AG20443 (cell line): ENCODE data around the gene ERP44.
"Not testable (repeated sequence)": the region's sequence is repeated elsewhere in the genome, so short reads cannot be mapped to it uniquely, and the experiment has no call there.

ENCODE experiments used
- DNase-seq: peaks from one replicate; pipeline ENCODE4 v3.0.0; 2012; ENCODE audit warnings: low spot score, mixed read lengths

ERP44 gene

GRCh38 chr9:100100146-100100667, 1.4 kb upstream of the ERP44 start:
- no peak for DNase-seq

- no peak for DNase-seq
Measured at GRCh38 chr9:100099722-100100042, 882 bp upstream of the ERP44 start.

GRCh38 chr9:100098046-100098886, 534 bp downstream of the ERP44 start:
- DNase-seq: peak; percentile 62

- DNase-seq: no peak
Measured at GRCh38 chr9:100096378-100096916, 2.4 kb downstream of the ERP44 start.

GRCh38 chr9:100094411-100094810, 4.4 kb downstream of the ERP44 start:
- DNase-seq: not testable (repeated sequence)

- no peak for DNase-seq
Measured at GRCh38 chr9:100092066-100092465, 6.7 kb downstream of the ERP44 start.

- no peak for DNase-seq
Measured at GRCh38 chr9:100091650-100092049, 7.2 kb downstream of the ERP44 start.

GRCh38 chr9:100090880-100091279, 7.9 kb downstream of the ERP44 start:
- no peak for DNase-seq

- no peak for DNase-seq
Measured at GRCh38 chr9:100088202-100088601, 10.6 kb downstream of the ERP44 start.

- DNase-seq: no peak
Measured at GRCh38 chr9:100087218-100087617, 11.6 kb downstream of the ERP44 start.

GRCh38 chr9:100086097-100086635, 12.6 kb downstream of the ERP44 start:
- no peak for DNase-seq

GRCh38 chr9:100084734-100085133, 14.1 kb downstream of the ERP44 start:
- DNase-seq: no peak

- no peak for DNase-seq
Measured at GRCh38 chr9:100084128-100084453, 14.7 kb downstream of the ERP44 start.

GRCh38 chr9:100083448-100084127, 15.2 kb downstream of the ERP44 start:
- DNase-seq: no peak

- peak; percentile 41 for DNase-seq
Measured at GRCh38 chr9:100082782-100083181, 16.0 kb downstream of the ERP44 start.

GRCh38 chr9:100076256-100076655, 22.5 kb downstream of the ERP44 start:
- DNase-seq: not testable (repeated sequence)

- DNase-seq: no peak
Measured at GRCh38 chr9:100074989-100075388, 23.8 kb downstream of the ERP44 start.

GRCh38 chr9:100074093-100074492, 24.7 kb downstream of the ERP44 start:
- DNase-seq: no peak

GRCh38 chr9:100072805-100073204, 26.0 kb downstream of the ERP44 start:
- DNase-seq: no peak

GRCh38 chr9:100071271-100071670, 27.5 kb downstream of the ERP44 start:
- DNase-seq: no peak

- DNase-seq: no peak
Measured at GRCh38 chr9:100070104-100071041, 28.4 kb downstream of the ERP44 start.

- DNase-seq: not testable (repeated sequence)
Measured at GRCh38 chr9:100069068-100069467, 29.7 kb downstream of the ERP44 start.
